HUES64 (cell line): ENCODE measurements around the gene CREB3L4.

Experiments used
- H3K27ac ChIP-seq: 2 replicates; pipeline ENCODE4 v1.7.0; 2013; ENCODE audit warnings: low read depth, low read length, inconsistent platforms
- H3K27me3 ChIP-seq: 2 replicates; pipeline ENCODE4 v1.6.1; 2013; ENCODE audit warnings: mild to moderate bottlenecking, low read length; ENCODE audit not compliant: insufficient read depth
- H3K36me3 ChIP-seq: 2 replicates; pipeline ENCODE4 v1.6.1; 2013; ENCODE audit warnings: mild to moderate bottlenecking, low read length; ENCODE audit not compliant: insufficient read depth
- H3K4me1 ChIP-seq: 2 replicates; pipeline ENCODE4 v1.6.1; 2013; ENCODE audit warnings: mild to moderate bottlenecking, low read length, moderate library complexity; ENCODE audit not compliant: insufficient read depth
- H3K4me3 ChIP-seq: 2 replicates; pipeline ENCODE4 v1.5.1; 2013; ENCODE audit warnings: mild to moderate bottlenecking, low read length, moderate library complexity
- H3K9ac ChIP-seq: 2 replicates; pipeline ENCODE4 v1.6.1; 2013; ENCODE audit warnings: mild to moderate bottlenecking, low read depth, low read length
- H3K9me3 ChIP-seq: 2 replicates; pipeline ENCODE4 v1.6.1; 2013; ENCODE audit warnings: low read depth, low read length; ENCODE audit not compliant: insufficient read depth
- WGBS: fragments of 150-250, 120-280 bp; methylation state at CpG from one replicate; pipeline ENCODE4 v1.1.7; 2013; ENCODE audit warnings: missing lambda C conversion rate; 5-methylcytosine and 5-hydroxymethylcytosine counted together

Gene CREB3L4

GRCh38 chr1:153940756-153941155, 26.9 kb upstream of the CREB3L4 start:
- H3K9ac ChIP-seq: no peak overlapping the region
- no peaks in the 10 kb centered on the region for H3K27me3 ChIP-seq
- no peak overlapping the region for H3K4me3 ChIP-seq
- peaks cover 63% of the 10 kb centered on the region for H3K36me3 ChIP-seq
- 96% methylated on average over 8 of the region's 8 CpGs for WGBS
- H3K27ac ChIP-seq: no peak overlapping the region
- no peaks in the 10 kb centered on the region for H3K9me3 ChIP-seq
- no peaks in the 10 kb centered on the region; the same call in 1 of the 2 replicates for H3K4me1 ChIP-seq

DNA sequence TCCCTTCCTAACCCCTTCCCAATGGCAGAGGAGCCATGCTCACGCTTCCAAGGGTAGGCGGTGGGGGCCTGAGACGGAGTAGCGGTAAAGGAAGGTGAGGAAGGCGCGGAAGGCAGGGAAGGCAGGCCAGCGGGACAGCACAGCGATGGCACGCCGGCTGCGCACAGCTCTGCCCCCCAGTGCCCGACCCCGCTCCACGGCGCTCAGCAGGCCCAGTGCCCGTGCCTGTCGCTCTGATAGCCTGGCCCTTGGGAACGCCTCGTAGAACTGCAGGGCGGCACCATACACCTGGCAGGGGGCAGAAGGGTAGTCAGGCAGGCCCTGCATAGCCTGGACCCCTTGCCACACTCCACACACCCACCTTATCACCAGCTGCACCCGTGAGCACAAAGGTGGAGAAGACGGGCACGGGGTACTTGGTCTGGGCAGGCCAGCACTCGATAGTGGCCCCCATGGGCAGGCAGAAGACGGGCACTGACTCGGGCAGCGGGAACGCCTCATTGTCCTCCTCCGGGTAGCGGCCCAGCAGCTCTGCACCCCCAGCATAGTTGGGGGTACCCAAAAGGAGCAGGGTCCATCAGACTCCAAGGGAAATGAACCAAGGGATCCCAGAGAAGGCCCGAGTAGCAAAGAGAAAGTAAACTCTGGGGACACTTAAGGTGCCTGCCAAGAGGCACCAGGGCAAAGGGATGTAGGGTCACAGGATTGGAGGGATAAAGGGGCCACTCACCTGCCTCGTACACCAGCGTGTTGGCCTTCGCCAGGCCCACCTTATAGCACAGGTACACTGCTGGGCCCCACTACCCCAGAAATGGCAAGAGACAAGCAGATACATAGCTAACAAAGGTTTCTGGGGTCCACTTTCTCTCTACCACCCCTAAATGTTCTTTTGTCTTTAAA, 25.6 kb upstream of the CREB3L4 start:
- 97% methylated on average over 34 of the region's 34 CpGs for WGBS
- H3K4me1 ChIP-seq: no peaks in the 10 kb centered on the region; the same call in 1 of the 2 replicates
- no peak overlapping the region for H3K9ac ChIP-seq
- no peak overlapping the region for H3K27ac ChIP-seq
- no peaks in the 10 kb centered on the region for H3K9me3 ChIP-seq
- peaks cover 51% of the 10 kb centered on the region for H3K36me3 ChIP-seq
- H3K27me3 ChIP-seq: no peaks in the 10 kb centered on the region
- H3K4me3 ChIP-seq: no peak overlapping the region

- peaks cover 50% of the 10 kb centered on the region for H3K36me3 ChIP-seq
- 95% methylated on average over 9 of the region's 11 CpGs for WGBS
- no peaks in the 10 kb centered on the region; the same call in 1 of the 2 replicates for H3K4me1 ChIP-seq
- H3K9me3 ChIP-seq: no peaks in the 10 kb centered on the region
- no peaks in the 10 kb centered on the region for H3K27me3 ChIP-seq
- H3K27ac ChIP-seq: no peak overlapping the region
- no peak overlapping the region for H3K4me3 ChIP-seq
- H3K9ac ChIP-seq: no peak overlapping the region
Observed at GRCh38 chr1:153942766-153943549, 24.7 kb upstream of the CREB3L4 start.

DNA sequence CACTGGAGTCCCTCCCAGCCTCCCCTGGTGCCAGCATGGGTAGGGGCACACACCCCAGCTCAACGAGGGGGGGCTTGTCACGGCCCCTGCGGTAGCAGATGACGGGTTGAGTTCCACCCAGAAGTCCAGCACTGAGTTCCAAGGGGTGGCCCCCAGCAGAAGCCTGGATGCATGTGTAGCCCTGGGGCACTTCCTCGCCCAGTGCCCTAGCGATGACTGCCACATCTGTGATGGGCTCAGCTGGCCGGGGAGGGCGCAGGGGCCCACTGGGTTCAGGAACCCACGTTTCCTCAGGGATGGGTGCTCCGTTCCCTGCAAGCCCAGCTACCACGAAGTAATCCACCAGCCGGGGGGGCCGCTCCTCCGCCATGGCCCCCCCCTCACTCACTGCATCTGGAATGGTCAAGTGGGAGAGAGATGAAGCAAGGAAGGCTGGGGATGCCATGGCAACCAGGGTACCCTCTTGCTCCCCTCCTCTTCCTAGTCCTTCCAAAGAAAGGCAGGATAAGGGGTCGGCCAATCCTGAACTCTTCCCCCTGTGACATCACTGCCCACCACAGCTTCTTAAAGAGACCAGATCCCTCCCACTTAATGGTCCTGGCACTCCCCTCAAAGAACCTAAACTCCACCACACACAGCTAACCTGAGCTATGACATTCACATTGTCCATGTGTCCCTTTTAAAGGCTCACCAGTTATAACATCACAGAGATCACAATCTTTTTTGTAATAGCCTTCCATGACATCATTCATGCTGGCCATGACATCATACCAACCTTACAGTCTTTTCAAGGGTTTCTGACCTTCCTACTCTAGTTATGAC, 23.5 kb upstream of the CREB3L4 start:
- H3K9ac ChIP-seq: no peak overlapping the region

DNA sequence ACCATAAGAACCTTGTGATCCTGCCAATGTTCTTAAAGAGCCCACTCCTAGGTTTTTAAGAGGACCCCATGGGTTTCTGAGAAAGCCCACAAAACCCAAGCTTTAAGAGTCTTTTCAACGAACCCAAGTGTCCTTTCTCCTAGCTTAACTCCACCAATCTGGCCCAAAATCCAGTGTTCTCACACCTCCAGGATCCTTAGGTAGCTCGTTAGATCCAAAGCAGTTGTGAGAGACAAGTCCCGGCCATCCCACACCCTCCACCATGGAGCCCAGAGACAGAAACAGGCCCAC, 22.9 kb upstream of the CREB3L4 start:
- H3K4me1 ChIP-seq: no peaks in the 10 kb centered on the region; the same call in 1 of the 2 replicates

More for the DNA sequence above, 23.5 kb upstream of the CREB3L4 start:
- no peaks in the 10 kb centered on the region; the same call in 1 of the 2 replicates for H3K4me1 ChIP-seq
- H3K27me3 ChIP-seq: no peaks in the 10 kb centered on the region
- no peaks in the 10 kb centered on the region for H3K9me3 ChIP-seq
- peaks cover 56% of the 10 kb centered on the region for H3K36me3 ChIP-seq
- no peak overlapping the region for H3K27ac ChIP-seq
- 95% methylated on average over 15 of the region's 15 CpGs for WGBS
- H3K4me3 ChIP-seq: no peak overlapping the region

GRCh38 chr1:153945131-153945794, 22.4 kb upstream of the CREB3L4 start:
- Histone ChIP-seq H3K4me1 (no peaks in the 10 kb centered on the region; the same call in 1 of the 2 replicates), H3K9me3 (no peaks in the 10 kb centered on the region), H3K9ac (peak overlapping the region; percentile 88), H3K4me3 (peak overlapping the region; percentile 97), H3K36me3 (peaks cover 52% of the 10 kb centered on the region), H3K27me3 (no peaks in the 10 kb centered on the region), H3K27ac (peak overlapping the region; percentile 35; the same call in 1 of the 2 replicates)
- WGBS: 62% methylated on average over 12 of the region's 12 CpGs

More for the DNA sequence above, 22.9 kb upstream of the CREB3L4 start:
- Histone ChIP-seq H3K9me3 (no peaks in the 10 kb centered on the region), H3K36me3 (peaks cover 52% of the 10 kb centered on the region), H3K4me3 (peak overlapping the region; percentile 97; the same call in 1 of the 2 replicates), H3K27me3 (no peaks in the 10 kb centered on the region), H3K9ac (no peak overlapping the region), H3K27ac (no peak overlapping the region)
- WGBS: 91% methylated on average over 3 of the region's 3 CpGs

DNA sequence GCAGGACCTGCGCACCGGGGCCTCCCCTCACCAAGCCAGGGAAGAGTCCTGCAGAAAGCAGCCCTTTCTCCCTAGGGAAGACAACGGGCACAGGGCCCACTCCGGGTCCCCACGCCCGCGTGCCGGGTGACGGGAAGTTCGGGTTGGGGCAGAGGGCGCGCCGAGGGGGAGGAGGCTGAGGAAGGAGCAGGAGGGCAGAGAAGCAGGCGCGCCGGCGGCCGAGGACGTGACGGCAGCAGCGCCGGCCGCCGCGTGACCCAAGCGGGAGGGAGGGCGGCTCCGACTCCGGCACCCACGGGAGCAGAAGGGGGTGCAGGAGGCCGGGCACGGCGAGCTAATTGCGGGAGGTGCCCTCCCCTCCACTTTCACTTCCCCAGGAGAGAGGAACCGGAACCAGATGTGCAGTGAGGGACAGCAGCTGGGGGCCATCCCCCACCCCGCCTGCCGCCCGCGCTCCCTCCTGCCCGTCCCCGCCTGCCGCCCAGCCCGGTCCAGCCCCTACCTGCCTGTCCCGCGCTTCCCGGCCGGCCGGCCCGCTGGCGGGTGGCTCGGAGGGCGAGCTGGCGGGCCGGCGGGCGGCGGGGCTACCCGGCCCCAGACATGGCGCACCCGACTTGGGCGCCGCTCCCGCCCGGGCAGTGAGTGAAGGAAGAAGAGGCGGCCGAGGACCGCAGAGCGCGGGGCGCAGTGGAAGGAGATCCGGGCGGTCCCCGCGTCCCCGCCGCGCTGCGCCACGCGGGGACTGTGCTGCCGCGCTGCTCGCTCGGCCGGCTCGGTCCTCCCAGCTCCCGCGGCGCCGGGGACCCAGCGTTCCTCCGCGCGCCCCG, 21.7 kb upstream of the CREB3L4 start:
- Histone ChIP-seq H3K27ac (peak overlapping the region; percentile 37), H3K36me3 (peaks cover 52% of the 10 kb centered on the region), H3K27me3 (no peaks in the 10 kb centered on the region), H3K9me3 (no peaks in the 10 kb centered on the region), H3K4me3 (peak overlapping the region; percentile 97), H3K9ac (peak overlapping the region; percentile 88), H3K4me1 (no peaks in the 10 kb centered on the region; the same call in 1 of the 2 replicates)
- WGBS: under 1% methylated on average over 95 of the region's 95 CpGs

DNA sequence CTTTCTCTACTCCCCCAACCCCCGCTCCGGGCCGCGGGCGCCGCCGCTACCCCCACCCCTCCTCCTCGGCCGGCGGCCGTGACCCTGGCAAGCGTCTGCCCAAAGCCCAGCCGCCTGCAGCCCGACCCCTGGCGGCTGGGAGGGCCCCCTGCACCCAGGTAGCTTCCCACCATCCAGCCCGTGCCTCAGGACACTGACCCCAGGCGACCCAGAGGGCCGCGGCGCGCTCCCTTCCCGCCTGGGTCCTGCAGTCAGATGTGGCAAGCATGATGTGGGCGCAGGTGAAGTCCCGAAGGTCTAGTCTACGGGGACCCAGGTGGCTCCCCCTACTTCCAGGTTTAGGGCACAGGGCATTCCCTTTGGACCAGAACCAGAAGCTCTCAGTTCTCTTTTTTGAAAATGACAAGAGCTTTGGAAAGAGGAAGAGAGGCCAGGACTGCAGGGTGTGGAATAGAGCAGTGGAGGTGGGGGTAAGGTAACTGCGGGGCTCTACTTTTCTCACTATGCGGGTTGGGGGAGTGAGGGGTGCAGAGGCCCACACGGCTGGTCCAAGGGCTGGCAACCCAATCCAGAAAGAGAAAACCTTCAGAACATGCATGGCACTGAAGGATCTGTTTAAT, 21.0 kb upstream of the CREB3L4 start, which contains the start of gene DENND4B:
Gene DENND4B, minus strand, starts transcription at position 97 of the 620 bp plus-strand sequence. CDS start 2,344 bp downstream, outside the sequence.
- Histone ChIP-seq H3K36me3 (peaks cover 55% of the 10 kb centered on the region), H3K4me3 (peak within 1 kb of the TSS; percentile 97), H3K9ac (peak within 1 kb of the TSS; percentile 88), H3K9me3 (no peaks in the 10 kb centered on the region), H3K27me3 (no peaks in the 10 kb centered on the region), H3K27ac (peak within 1 kb of the TSS; percentile 51), H3K4me1 (no peaks in the 10 kb centered on the region; the same call in 1 of the 2 replicates)
- 12% methylated on average over 28 of the region's 28 CpGs for WGBS

- Histone ChIP-seq H3K9ac (no peak overlapping the region), H3K27ac (no peak overlapping the region), H3K4me1 (no peaks in the 10 kb centered on the region), H3K36me3 (peaks cover 70% of the 10 kb centered on the region), H3K4me3 (no peak overlapping the region), H3K9me3 (no peaks in the 10 kb centered on the region), H3K27me3 (no peaks in the 10 kb centered on the region)
- 93% methylated on average over 11 of the region's 11 CpGs for WGBS
Observed at GRCh38 chr1:153951183-153951582, 16.5 kb upstream of the CREB3L4 start.
